Neural cell (in vitro differentiated cells): ENCODE data around the gene FAS. TPM values are rescaled to one million over a fixed set of nuclear protein-coding genes. Genes with fewer than 3 reads are reported as not detected.

ENCODE experiments used
- H2AFZ ChIP-seq: fragments of 200-600, 300-800 bp; sonication (generic), shearing (Covaris generic); 2 replicates; pipeline ENCODE4 v1.6.0; 2014; ENCODE audit warnings: low read depth, mild to moderate bottlenecking, antibody characterized with exemption, low read length, moderate library complexity
- H3F3A ChIP-seq: fragments of 200-600 bp; shearing (Covaris generic); 2 replicates; pipeline ENCODE4 v1.6.1; 2016; ENCODE audit warnings: mild to moderate bottlenecking, moderate library complexity, mixed read lengths, antibody characterized with exemption, low read length; ENCODE audit not compliant: insufficient read depth, poor library complexity, severe bottlenecking
- H3K27ac ChIP-seq: fragments of 200-600, 300-800 bp; sonication (generic), shearing (Covaris generic); 2 replicates; pipeline ENCODE4 v1.5.1; 2014; ENCODE audit warnings: mild to moderate bottlenecking, low read length, moderate library complexity
- H3K27me3 ChIP-seq: fragments of 300-800, 200-600 bp; sonication (generic), shearing (Covaris generic); 2 replicates; pipeline ENCODE4 v1.6.0; 2014; ENCODE audit warnings: mild to moderate bottlenecking, low read depth, low read length, moderate library complexity; ENCODE audit not compliant: insufficient read depth
- H3K36me3 ChIP-seq: fragments of 300-800, 200-600 bp; sonication (generic), shearing (Covaris generic); 2 replicates; pipeline ENCODE4 v1.5.1; 2014; ENCODE audit warnings: mild to moderate bottlenecking, antibody characterized with exemption, low read length, moderate library complexity; ENCODE audit not compliant: insufficient read depth
- H3K4me2 ChIP-seq: fragments of 300-800, 200-600 bp; sonication (generic), shearing (Covaris generic); 2 replicates; pipeline ENCODE4 v1.6.0; 2014; ENCODE audit warnings: mild to moderate bottlenecking, low read length
- H3K4me3 ChIP-seq: fragments of 300-800, 200-600 bp; sonication (generic), shearing (Covaris generic); 2 replicates; pipeline ENCODE4 v1.5.1; 2014; ENCODE audit warnings: mild to moderate bottlenecking, low read length, moderate library complexity
- H3K79me2 ChIP-seq: fragments of 200-600 bp; shearing (Covaris generic); replicated peaks from 2 replicates; pipeline ENCODE4 v1.6.0; 2014; ENCODE audit warnings: mild to moderate bottlenecking, low read length, moderate library complexity; ENCODE audit not compliant: insufficient read depth
- H3K9ac ChIP-seq: fragments of 300-800, 200-600 bp; sonication (generic), shearing (Covaris generic); 2 replicates; pipeline ENCODE4 v1.6.1; 2016; ENCODE audit warnings: mild to moderate bottlenecking, low read length, mixed read lengths
- H3K9me2 ChIP-seq: fragments of 200-600 bp; shearing (Covaris generic); 2 replicates; pipeline ENCODE4 v1.6.1; 2016; ENCODE audit warnings: mild to moderate bottlenecking, low read length, mixed read lengths; ENCODE audit not compliant: insufficient read depth
- H3K9me3 ChIP-seq: fragments of 200-600, 300-800 bp; sonication (generic), shearing (Covaris generic); 2 replicates; pipeline ENCODE4 v1.6.1; 2016; ENCODE audit warnings: mild to moderate bottlenecking, mixed run types, low read length, moderate library complexity, mixed read lengths
- H4K20me1 ChIP-seq: fragments of 200-600 bp; shearing (Covaris generic); 2 replicates; pipeline ENCODE4 v1.6.1; 2016; ENCODE audit warnings: mild to moderate bottlenecking, mixed run types; ENCODE audit not compliant: insufficient read depth
- CTCF ChIP-seq: fragments of 450-650 bp; IDR thresholded peaks from 2 replicates; pipeline ENCODE4 v1.5.1; 2014; ENCODE audit warnings: antibody characterized with exemption, mild to moderate bottlenecking, moderate library complexity; ENCODE audit not compliant: poor library complexity, severe bottlenecking
- EP300 ChIP-seq: fragments of 450-650 bp; conservative IDR thresholded peaks from 2 replicates; pipeline ENCODE4 v1.6.1; 2014; ENCODE audit warnings: antibody characterized with exemption, mild to moderate bottlenecking, moderate library complexity; ENCODE audit not compliant: poor library complexity, severe bottlenecking
- EZH2 ChIP-seq: fragments of 200-600, 300-800 bp; shearing (Covaris generic), sonication (generic); IDR thresholded peaks from 2 replicates; pipeline ENCODE4 v1.6.1; 2014; ENCODE audit warnings: antibody characterized with exemption, low read length, borderline replicate concordance, mild to moderate bottlenecking; ENCODE audit not compliant: insufficient read depth, poor library complexity, severe bottlenecking
- MXI1 ChIP-seq: fragments of 450-650 bp; conservative IDR thresholded peaks from 2 replicates; pipeline ENCODE4 v1.6.1; 2014; ENCODE audit warnings: antibody characterized with exemption, mild to moderate bottlenecking; ENCODE audit not compliant: poor library complexity, severe bottlenecking
- POLR2AphosphoS5 ChIP-seq: IDR thresholded peaks from 2 replicates; pipeline ENCODE4 v1.6.1; 2012
- RAD21 ChIP-seq: fragments of 450-650 bp; conservative IDR thresholded peaks from 2 replicates; pipeline ENCODE4 v1.6.1; 2014; ENCODE audit warnings: antibody characterized with exemption, mild to moderate bottlenecking, moderate library complexity
- REST ChIP-seq: IDR thresholded peaks from 2 replicates; pipeline ENCODE4 v1.6.1; 2012; ENCODE audit warnings: borderline replicate concordance
- SMC3 ChIP-seq: fragments of 450-650 bp; conservative IDR thresholded peaks from 2 replicates; pipeline ENCODE4 v1.6.1; 2014; ENCODE audit warnings: antibody characterized with exemption, mild to moderate bottlenecking, moderate library complexity; ENCODE audit not compliant: poor library complexity
- TAF1 ChIP-seq: IDR thresholded peaks from 2 replicates; pipeline ENCODE4 v1.6.1; 2012; ENCODE audit warnings: low read depth
- polyA plus RNA-seq: library from polyadenylated mRNA; depleted of rRNA; stranded (reverse); fragments of >200 nt; gene quantifications from 2 replicates; pipeline ENCODE4 v1.2.3, GENCODE V29; 2014

FAS gene
- polyA plus RNA-seq, 1 donor from 2014 or later = 2.5 TPM

- H2AFZ ChIP-seq = no peak overlapping the region
- H3F3A ChIP-seq = no peaks in the 10 kb centered on the region
- no peak for TF ChIP-seq RAD21
- no peak for TF ChIP-seq MXI1
- no peak for TF ChIP-seq CTCF
- TF ChIP-seq TAF1 = no peak
- TF ChIP-seq EP300 = no peak
- TF ChIP-seq POLR2AphosphoS5 = no peak
- TF ChIP-seq SMC3 = no peak
- no peak for TF ChIP-seq EZH2
- no peak for TF ChIP-seq REST
- no peak overlapping the region for H3K4me3 ChIP-seq
- H3K4me2 ChIP-seq = no peak overlapping the region
- H3K27ac ChIP-seq = no peak overlapping the region
- H3K9me2 ChIP-seq = no peaks in the 10 kb centered on the region
- H3K9me3 ChIP-seq = no peaks in the 10 kb centered on the region
- no peaks in the 10 kb centered on the region for H3K79me2 ChIP-seq
- H3K9ac ChIP-seq = no peak overlapping the region
- H3K27me3 ChIP-seq = no peaks in the 10 kb centered on the region
- H4K20me1 ChIP-seq = no peaks in the 10 kb centered on the region
- H3K36me3 ChIP-seq = no peaks in the 10 kb centered on the region
These were observed 11.4 kb upstream of the FAS start for GRCh38 chr10:88979153-88979562.

GRCh38 chr10:88979603-88980002 is 11.0 kb upstream of the FAS start:
- TF ChIP-seq MXI1 (no peak), CTCF (no peak), TAF1 (no peak), EZH2 (no peak), EP300 (no peak), POLR2AphosphoS5 (no peak), REST (no peak), SMC3 (no peak), RAD21 (no peak)
- no peak overlapping the region for H3K4me3 ChIP-seq
- H3K9me3 ChIP-seq = no peaks in the 10 kb centered on the region
- no peaks in the 10 kb centered on the region for H3F3A ChIP-seq
- H3K36me3 ChIP-seq = no peaks in the 10 kb centered on the region
- no peak overlapping the region for H2AFZ ChIP-seq
- H3K4me2 ChIP-seq = no peak overlapping the region
- no peaks in the 10 kb centered on the region for H3K79me2 ChIP-seq
- no peak overlapping the region for H3K9ac ChIP-seq
- H3K27me3 ChIP-seq = no peaks in the 10 kb centered on the region
- H4K20me1 ChIP-seq = no peaks in the 10 kb centered on the region
- H3K27ac ChIP-seq = no peak overlapping the region
- no peaks in the 10 kb centered on the region for H3K9me2 ChIP-seq
